GM21360 (cell line): Measurements from ENCODE around the gene KNCN.

Experiments used
- ATAC-seq: cut with Tn5 transposase; IDR thresholded peaks from one replicate; pipeline ENCODE4 v1.9.1; 2021; ENCODE audit warnings: mild to moderate bottlenecking, moderate library complexity; ENCODE audit not compliant: unreplicated experiment

KNCN gene

GRCh38 chr1:46508757-46509156 is 42.7 kb downstream of the KNCN start:
- no peak for ATAC-seq

GRCh38 chr1:46506470-46507219 is 44.8 kb downstream of the KNCN start:
- ATAC-seq = no peak

- no peak for ATAC-seq
These were observed 48.0 kb downstream of the KNCN start for GRCh38 chr1:46503421-46503820.

- ATAC-seq = no peak
These were observed 49.9 kb downstream of the KNCN start for GRCh38 chr1:46501528-46501927.

- ATAC-seq = no peak
These were observed 53.8 kb downstream of the KNCN start for GRCh38 chr1:46497665-46498064.

- ATAC-seq = no peak
These were observed 54.4 kb downstream of the KNCN start for GRCh38 chr1:46497020-46497419.

- ATAC-seq = no peak
These were observed 54.9 kb downstream of the KNCN start for GRCh38 chr1:46496505-46496904.

GRCh38 chr1:46495778-46496177 is 55.7 kb downstream of the KNCN start:
- ATAC-seq = no peak
